Epidermal melanocyte (primary cell): Measurements from ENCODE around the gene STK24.
A peak's percentile ranks its signal among the peaks of the same experiment; 100 is the strongest.

Experiments
- DNase-seq: peaks from one replicate; pipeline ENCODE4 v3.0.0; 2011; ENCODE audit warnings: low spot score; ENCODE audit not compliant: insufficient read length

Gene STK24

GRCh38 chr13:98556968-98557631 lies 19.8 kb downstream of the STK24 start:
- DNase-seq = no peak

- no peak for DNase-seq
Observed at GRCh38 chr13:98556142-98556816, 20.6 kb downstream of the STK24 start.

- DNase-seq = no peak
Observed at GRCh38 chr13:98549728-98550317, 27.1 kb downstream of the STK24 start.

GRCh38 chr13:98549006-98549727 lies 27.7 kb downstream of the STK24 start:
- peak; percentile 69 for DNase-seq

GRCh38 chr13:98548230-98548629 lies 28.7 kb downstream of the STK24 start:
- no peak for DNase-seq

GRCh38 chr13:98547455-98547854 lies 29.5 kb downstream of the STK24 start:
- DNase-seq = no peak

- DNase-seq = no peak
Observed at GRCh38 chr13:98546402-98546801, 30.5 kb downstream of the STK24 start.

GRCh38 chr13:98544104-98544710 lies 32.7 kb downstream of the STK24 start:
- DNase-seq = no peak

- no peak for DNase-seq
Observed at GRCh38 chr13:98543378-98544103, 33.4 kb downstream of the STK24 start.

GRCh38 chr13:98542568-98543377 lies 34.1 kb downstream of the STK24 start:
- no peak for DNase-seq

GRCh38 chr13:98541701-98542203 lies 35.2 kb downstream of the STK24 start:
- no peak for DNase-seq

- DNase-seq = no peak
Observed at GRCh38 chr13:98541191-98541590, 35.7 kb downstream of the STK24 start.

GRCh38 chr13:98540476-98540875 lies 36.4 kb downstream of the STK24 start:
- no peak for DNase-seq

GRCh38 chr13:98539666-98540065 lies 37.2 kb downstream of the STK24 start:
- DNase-seq = no peak

- DNase-seq = no peak
Observed at GRCh38 chr13:98538876-98539275, 38.0 kb downstream of the STK24 start.

GRCh38 chr13:98537740-98538139 lies 39.2 kb downstream of the STK24 start:
- DNase-seq = no peak

- DNase-seq = no peak
Observed at GRCh38 chr13:98537306-98537705, 39.6 kb downstream of the STK24 start.

GRCh38 chr13:98536729-98537128 lies 40.2 kb downstream of the STK24 start:
- no peak for DNase-seq

GRCh38 chr13:98535501-98536354 lies 41.2 kb downstream of the STK24 start:
- DNase-seq = no peak
